Activated CD8-positive, alpha-beta memory T cell treated with anti-CD3 and anti-CD28 coated beads, Interleukin-2, amount 50 U/mL, for 48 hours (primary cell): ENCODE data around the gene REEP1.

ENCODE experiments used
- DNase-seq: peaks from one replicate; pipeline ENCODE4 v3.0.0-alpha.2; 2020

The REEP1 gene, protein sequence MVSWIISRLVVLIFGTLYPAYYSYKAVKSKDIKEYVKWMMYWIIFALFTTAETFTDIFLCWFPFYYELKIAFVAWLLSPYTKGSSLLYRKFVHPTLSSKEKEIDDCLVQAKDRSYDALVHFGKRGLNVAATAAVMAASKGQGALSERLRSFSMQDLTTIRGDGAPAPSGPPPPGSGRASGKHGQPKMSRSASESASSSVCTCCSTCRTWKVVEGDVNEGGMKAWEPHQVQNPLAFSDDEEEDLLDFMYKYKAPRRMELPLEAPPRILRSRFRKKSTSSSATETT

DNA sequence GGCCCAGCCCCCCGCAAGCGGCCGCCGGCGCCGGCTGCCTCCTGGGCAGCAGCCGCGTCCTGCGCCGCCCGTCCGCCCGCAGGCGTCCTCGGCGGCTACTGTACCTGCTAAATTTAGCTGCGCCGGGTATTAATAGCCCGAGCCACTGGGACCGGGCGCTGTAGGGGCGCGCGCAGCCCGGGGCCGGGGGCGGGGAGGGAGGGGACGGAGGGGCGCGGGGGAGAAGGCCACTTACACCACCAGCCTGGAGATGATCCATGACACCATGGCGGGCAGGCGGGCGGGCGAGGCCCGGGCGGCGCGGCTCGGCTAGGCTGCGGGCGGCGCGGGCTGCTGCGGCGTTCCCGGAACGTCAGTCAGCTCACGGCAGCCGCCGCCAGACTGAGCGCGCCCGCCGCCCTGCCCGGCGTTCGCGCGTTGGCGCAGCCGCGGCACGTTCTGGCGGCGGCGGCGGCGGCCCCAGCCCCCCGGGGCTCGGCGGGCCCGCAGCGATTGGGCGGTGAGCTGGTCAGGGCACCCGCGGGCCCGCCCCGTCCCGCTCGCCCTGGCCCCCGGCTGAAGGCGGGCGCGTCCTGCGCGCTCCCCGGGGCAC, at the start of gene REEP1:
TSS of gene REEP1 (minus strand) at position 383 of the 592 bp plus-strand sequence. CDS start at position 267, 116 bp downstream.
- peak; percentile 61 for DNase-seq

GRCh38 chr2:86383844-86384243, 46.4 kb upstream of the REEP1 start:
- no peak for DNase-seq

GRCh38 chr2:86382698-86383097, 45.3 kb upstream of the REEP1 start:
- no peak for DNase-seq

GRCh38 chr2:86382108-86382507, 44.7 kb upstream of the REEP1 start:
- no peak for DNase-seq

GRCh38 chr2:86378469-86378868, 41.0 kb upstream of the REEP1 start:
- DNase-seq = no peak

GRCh38 chr2:86375623-86376022, 38.2 kb upstream of the REEP1 start:
- DNase-seq = no peak

GRCh38 chr2:86372641-86373502, 35.4 kb upstream of the REEP1 start:
- no peak for DNase-seq

- DNase-seq = no peak
Observed at GRCh38 chr2:86372133-86372532, 34.7 kb upstream of the REEP1 start.

- DNase-seq = no peak
Observed at GRCh38 chr2:86371527-86371926, 34.1 kb upstream of the REEP1 start.

DNA sequence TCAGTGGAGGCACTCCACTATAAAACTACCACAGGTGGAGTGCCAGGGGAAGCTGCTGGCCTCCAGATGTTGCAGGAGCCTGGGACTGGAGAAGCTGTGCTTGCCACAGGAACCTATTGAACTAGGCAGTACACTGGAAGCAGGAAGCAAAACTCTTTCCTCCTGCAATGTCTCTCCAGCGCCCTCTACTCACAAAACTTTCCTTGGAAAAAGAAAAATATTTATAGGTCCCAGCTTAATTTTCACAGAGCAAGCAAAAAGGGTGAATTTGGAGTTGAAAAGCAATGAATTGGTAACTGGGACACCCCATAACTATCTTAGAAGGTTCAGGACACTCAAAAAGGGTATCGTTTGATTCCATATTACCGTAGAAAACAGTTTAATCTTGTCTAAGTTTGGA, 33.2 kb upstream of the REEP1 start:
- no peak for DNase-seq

GRCh38 chr2:86368161-86368824, 30.9 kb upstream of the REEP1 start:
- DNase-seq = peak; percentile 72

DNA sequence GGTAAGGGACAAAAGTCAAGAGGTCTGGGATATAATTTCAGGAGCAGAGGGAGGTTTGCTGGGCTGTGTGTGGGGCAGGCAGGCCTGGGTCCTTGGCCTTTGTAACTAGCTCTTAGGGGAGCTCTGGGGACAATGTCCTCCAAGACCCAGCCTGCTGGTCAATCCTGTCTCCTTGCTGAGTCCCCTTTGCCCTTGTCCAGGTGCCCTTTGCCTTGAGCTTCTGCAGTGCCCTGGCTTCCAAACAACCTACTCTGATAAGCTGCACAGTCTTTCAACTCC, 30.0 kb upstream of the REEP1 start:
- no peak for DNase-seq

DNA sequence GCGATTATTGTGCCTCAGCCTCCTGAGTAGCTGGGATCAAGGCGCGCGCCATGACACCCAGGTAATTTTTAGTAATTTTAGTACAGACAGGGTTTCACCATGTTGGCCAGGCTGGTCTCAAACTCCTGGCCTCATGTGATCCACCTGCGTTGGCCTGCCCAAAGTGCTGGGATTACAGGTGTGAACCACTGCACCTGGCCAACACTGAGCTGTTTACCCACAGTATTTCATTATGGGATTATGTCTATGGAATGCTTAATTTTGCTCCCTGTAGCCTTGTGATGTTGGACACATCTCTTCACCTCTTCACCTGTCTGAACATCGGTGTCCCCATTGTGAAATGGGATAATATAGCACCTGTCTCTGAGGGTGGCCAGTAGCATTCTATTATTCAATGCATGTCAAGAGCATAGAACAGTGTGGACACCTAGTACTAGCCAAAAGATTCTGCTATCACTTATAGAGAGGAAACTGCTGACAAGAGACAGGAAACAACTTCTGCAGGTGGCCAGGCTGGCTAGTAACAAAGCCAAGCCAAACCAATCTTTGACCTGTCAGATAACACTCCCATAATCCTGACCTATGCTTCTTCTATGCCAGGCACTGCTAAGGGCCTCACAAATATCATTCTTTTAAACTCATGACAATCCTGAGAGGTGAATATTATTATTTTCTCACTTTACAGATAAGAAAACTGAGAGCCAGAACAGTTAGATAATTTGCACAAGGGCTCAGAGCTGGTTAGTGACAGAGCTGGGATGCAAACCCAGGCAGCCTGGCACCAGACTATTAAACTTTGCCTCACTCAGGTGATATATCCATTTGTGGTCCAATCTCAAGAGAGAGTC, 29.4 kb upstream of the REEP1 start:
- no peak for DNase-seq

DNA sequence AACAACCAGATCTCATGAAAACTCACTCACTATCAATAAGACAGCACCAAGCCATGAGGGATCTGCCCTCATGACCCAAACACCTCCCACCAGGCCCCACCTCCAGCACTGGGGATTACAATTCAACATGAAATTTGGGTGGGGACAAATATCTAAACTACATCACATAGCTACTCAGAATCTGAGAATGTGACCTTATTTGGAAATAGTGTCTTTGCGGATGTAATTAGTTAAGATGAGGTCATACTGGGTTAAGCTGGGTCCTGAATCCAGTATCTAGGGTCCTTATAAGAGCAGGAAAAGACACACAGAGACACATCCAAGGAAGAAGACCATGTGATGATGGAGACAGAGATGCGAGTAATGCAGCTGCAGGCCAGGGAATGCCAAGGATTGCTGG, 27.5 kb upstream of the REEP1 start:
- DNase-seq = no peak

DNA sequence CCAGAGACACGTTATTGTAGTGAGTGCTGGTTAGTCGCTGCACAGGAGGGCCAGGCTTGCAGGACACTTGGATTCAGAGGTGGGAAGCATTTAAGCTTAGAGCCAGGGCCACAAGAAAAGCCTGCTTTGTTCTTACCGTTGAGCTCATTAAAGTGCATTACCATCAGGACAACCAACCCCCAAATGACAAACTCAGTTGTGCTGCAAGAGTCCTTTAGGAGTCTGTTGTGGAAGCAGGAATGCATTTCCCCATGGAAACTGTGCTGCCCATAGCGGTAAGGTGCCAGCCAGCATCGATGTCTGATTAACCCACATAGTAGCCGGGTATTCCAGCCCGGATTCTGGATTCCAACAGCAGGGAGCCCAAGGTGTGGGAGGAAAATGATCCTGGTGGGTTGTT, 23.4 kb upstream of the REEP1 start:
- DNase-seq = no peak

DNA sequence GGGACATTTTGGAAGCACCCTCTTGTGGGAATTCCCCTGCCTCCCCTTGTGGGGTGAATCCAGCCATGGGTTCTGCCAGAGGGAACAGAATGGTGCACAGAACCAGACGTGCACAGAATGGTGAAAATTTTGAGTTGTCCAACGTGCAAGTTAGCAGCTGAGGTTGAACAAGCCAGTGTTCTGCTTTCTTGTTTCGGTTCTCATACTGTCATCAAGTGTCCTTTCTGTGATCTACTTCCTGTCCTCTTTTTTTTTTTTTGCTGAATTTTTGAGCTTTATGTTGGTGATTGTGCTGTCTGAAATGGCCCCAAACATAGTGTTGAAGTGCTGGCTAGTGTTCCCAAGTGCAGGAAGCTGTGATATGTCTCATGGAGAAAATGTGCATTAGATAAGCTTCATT, 21.5 kb upstream of the REEP1 start:
- DNase-seq = no peak

DNA sequence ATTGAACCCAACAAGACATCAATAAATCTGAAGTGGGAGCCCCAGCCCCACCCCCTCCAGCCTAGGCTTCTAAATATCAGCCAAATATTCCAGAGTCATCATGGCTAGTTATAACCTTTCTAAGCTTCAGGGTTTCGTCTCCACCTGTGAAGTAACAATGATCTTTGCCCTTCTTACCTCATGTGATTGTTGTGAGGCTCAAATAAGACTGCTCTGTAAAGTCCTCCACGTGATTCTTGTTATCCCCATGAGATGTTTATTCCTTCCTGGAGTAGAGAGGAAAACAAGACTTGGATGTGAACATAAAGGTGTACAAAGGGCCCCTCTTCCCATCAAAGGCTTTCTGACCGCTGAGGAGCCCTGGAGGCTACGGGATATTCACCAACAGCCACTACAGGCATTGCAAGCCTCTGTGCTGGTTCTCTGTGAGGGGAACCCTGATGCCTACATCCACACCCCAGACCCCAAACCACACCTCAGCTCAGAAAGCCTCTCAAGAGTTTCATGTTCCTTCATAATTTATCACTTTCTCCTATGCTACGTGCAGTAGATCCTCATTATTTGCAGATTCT, 20.1 kb upstream of the REEP1 start:
- no peak for DNase-seq

DNA sequence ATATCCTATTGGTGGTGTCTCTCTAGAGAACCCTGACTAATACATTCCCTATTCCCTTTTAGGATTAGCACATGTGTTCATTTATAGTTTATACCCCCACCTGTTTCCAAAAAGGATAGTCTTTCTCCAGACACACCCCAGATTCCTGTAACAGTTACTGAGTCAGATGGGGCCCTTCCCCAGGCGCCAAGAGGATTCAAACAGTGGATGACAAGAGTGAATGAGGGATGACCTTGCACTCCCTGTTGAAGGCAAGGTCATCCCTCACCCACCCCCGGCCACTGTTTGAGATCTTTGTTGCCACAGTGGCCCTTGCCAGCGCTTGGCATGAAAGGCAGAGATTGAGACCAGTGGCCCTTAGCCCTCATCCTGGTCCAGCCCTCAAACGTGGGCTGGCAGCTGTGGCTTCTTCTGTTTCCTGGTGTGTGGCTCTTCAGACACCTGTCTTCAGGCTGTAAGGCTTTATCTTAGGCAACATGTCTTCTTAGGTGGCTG, 15.3 kb upstream of the REEP1 start:
- DNase-seq = no peak

DNA sequence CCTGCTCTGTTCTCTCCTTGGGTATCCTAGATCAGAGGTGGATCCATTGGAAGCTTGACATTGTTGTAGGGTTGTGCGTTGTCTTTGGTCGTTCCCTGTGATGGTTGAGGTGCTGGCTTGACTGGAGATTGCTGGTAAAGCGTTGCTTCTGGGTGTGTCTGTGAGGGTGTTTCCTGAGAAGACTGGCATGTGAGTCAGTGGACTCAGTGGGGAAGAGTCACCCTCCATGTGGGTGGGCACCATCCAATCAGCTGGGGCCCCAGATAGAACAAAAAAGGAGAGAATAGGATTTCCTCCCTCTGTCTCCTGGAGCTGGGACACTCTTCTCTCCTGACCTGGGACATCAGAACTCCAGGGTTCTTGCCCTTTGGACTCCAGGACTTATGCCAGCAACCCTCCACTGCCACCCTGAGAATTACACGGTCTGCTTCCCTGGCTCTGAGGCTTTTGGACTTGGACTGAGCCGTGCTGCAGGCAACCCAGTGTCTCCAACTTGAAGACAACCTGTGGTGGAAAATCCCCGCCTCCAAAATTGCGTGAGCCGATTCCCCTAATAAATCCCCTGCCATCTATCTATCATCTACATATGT, 14.8 kb upstream of the REEP1 start:
- DNase-seq = no peak

DNA sequence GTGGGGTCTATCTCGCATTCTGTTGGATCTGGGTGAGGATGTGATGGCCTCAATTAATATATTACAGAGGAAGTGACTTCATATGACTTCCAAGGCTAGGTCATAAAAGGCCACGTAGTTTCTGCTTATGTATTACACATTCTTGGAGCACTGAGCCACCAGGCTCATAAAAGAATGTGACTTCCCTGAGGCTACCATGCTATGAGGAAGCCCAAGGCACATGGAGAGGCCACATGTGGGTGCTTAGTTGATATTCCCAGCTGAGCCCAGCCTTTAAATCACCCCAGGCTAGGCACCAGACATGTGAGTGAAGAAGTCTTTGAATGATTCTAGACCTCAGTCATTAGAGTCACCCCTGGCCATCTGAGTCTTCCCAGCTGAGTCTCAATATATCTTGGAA, 13.3 kb upstream of the REEP1 start:
- peak; percentile 22 for DNase-seq

GRCh38 chr2:86347401-86347800, 10.0 kb upstream of the REEP1 start:
- DNase-seq = peak; percentile 13
